ENCODE data around the gene CENPO.

CENPO gene

DNA sequence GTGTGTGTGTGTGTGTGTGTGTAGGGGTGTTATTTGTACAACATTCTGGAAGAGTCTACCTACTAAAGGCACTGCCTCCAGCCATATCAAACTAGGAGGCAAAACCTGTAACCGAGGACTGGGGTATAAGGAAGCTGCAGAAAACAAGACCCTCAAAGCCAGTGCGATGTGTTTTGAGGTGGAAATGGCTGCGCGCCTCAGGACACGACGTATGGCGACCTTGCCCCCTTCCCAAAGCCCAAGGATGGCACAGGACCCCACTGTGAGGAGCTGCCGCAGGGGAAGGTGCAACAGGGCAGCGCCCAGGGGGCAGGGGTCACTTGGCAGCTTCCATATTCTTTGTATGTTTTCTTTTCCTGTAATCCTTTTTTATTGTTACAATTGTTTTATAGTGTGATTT lies 59.8 kb downstream of the CENPO start:
- H3K4me3 ChIP-seq (ENCODE audit: low read depth, low read length) = no peak overlapping the region
- DNase-seq (ENCODE audit: low read depth) = no peak

DNA sequence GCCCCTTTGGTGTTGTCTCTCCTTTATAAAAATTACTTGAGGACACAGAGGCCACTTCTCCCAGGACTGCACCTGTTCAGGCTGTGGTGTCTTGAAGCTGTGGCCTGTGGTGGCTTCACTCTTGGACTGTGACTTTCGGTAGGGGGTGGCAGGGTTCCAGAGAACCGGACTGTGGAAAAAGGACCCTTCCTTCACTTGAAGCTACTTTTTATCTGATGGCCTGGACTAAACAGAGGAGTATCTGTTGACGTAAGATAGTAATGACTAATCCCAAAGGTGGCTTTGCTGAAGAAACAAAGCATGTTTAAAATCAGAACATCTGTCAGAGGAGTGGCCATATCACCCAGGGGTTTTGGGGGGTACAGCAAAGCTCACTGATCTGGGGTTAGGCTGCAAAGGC lies 60.8 kb downstream of the CENPO start:
- no peak overlapping the region for H3K4me3 ChIP-seq (ENCODE audit: low read depth, low read length)
- no peak for DNase-seq (ENCODE audit: low read depth)

DNA sequence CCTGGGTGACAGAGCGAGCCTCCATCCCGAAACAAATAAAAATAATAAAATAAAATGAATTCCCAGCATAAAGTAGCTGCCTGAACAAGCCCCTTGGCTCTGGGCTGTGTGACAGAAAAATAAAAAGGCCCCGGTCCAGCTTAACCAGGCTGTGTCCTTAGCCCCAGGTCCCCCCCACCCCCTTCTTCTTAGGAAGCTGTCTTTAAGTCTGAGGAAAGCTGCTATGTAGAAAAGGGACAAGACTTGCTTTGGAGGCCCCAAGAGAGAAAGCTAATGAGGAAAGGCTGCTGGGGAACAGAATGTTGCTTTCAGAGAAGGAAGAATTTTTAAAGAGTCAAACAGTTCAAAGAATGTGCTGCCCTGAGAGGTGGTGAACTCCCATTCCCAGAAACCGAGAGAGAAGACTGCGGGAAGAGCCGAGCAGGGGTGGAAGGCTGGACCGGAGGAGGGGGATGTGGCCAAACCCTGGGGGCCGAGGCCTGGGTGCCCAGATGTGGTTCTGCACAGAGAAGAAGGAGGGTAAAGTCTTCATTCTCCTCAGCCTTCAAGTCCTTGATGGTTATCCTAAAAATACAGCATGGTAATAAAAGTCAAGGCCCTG lies 61.9 kb downstream of the CENPO start:
- H3K4me3 ChIP-seq (ENCODE audit: low read depth, low read length) = no peak overlapping the region
- DNase-seq (ENCODE audit: low read depth) = no peak

DNA sequence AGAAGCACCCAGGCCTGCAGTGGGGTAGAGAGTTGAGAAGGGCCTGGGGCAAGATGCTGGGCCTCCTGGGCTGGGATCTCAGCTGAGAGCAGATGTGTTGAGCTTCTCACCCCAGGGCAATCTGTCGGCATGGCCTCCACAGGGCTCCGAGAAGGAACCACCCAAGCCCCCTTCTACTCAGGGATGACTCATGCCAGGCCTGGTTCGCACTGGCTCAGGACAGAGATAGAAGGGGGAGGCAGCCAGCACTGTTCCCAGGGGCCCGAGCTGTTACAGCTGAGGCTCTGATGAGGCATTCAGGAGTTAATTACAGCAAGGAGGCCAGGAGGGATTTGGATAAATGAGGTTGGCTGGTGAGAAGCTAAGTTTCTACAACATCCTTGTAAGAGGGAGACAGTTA lies 62.5 kb downstream of the CENPO start:
- DNase-seq (ENCODE audit: low read depth) = peak; percentile 57
- H3K4me3 ChIP-seq (ENCODE audit: low read depth, low read length) = no peak overlapping the region

DNA sequence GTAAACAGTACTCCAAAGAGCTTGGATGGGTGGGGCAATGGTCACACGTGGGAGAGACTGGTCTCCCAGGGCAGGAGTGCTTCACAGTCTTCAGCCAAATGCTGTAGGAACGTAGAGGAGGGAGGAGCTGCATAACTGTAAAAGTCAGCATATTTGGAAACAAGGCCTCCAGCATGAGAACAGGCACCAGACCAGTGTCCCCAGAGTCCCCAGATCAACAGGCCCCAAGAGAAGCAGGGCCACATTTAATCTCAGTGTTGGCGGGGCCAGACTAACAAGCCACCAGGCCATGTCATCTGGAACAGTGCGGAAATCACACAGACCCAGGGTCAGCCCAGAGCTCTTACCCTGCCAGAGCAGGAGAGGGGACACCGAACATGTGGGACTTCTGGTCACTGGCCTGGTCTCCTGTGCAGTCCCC lies 63.6 kb downstream of the CENPO start:
- DNase-seq (ENCODE audit: low read depth) = no peak
- no peak overlapping the region for H3K4me3 ChIP-seq (ENCODE audit: low read depth, low read length)

DNA sequence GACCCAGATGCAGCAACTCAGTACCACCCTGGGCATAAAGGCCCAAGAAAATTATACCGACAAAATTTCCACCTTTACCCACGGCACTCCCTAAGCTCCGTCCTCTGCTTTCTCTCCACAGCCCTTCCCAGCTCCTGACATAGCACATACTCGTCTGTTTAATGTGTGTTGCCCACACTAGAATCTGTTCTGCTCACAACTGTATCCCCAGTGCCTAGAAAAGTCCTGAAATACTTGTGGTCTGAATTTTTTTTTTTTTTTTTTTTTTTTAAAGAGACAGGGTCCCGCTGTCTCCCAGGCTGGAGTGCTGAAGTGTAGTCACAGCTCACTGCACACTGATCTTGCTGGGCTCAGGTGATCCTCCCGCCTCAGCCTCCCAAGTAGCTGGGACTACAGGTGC lies 64.5 kb downstream of the CENPO start:
- no peak for DNase-seq (ENCODE audit: low read depth)
- H3K4me3 ChIP-seq (ENCODE audit: low read depth, low read length) = no peak overlapping the region

DNA sequence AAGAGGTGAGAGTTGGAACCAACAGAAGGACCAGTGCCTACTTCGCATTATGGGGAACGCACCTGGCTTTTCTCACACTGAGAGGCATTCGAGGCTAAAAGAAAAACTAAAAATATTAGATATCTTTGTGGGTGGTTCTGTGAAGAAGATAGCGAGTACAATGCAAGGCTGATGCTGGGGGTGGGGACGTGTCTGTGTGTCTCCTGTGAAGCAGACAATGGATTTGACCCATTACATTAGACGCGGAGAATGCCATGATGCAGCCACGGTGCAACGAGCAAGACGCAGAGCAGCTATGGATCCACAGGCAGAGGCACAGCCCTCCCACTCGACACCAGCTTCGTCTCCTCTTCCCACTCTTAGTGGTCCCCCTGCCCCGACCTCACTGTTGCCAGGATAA lies 65.8 kb downstream of the CENPO start:
- no peak for DNase-seq (ENCODE audit: low read depth)
- no peak overlapping the region for H3K4me3 ChIP-seq (ENCODE audit: low read depth, low read length)

DNA sequence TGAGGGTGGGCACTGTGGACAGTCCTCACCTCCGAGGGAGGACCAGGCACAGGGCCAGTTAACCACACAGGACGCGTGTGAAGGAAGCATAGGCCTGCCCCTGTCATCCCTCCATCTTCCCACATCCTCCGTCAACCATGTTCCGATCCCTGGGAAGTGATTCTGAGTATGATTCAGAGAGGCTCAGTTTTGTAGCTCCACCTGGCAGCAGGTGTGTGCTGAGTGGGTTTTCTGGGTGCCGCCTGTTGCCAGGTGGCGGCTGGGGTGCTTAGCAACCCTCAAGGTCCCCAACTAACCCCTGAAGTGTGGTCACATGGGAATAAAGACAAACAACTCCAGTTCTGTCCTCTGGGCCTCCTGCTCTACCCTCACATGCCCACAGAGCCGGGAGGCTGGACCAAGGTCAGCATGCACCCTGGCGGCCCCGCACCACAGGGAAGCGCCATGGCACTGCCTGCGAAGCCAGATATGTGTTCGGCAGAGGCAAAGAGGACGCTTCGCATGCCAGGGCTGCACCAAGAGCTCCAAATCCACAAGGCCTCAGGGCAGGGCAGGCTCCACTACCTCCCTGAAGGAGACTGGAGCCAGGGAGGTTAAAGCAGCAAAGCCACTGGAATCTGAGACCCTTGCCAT lies 66.9 kb downstream of the CENPO start:
- H3K4me3 ChIP-seq (ENCODE audit: low read depth, low read length) = no peak overlapping the region
- DNase-seq (ENCODE audit: low read depth) = no peak

DNA sequence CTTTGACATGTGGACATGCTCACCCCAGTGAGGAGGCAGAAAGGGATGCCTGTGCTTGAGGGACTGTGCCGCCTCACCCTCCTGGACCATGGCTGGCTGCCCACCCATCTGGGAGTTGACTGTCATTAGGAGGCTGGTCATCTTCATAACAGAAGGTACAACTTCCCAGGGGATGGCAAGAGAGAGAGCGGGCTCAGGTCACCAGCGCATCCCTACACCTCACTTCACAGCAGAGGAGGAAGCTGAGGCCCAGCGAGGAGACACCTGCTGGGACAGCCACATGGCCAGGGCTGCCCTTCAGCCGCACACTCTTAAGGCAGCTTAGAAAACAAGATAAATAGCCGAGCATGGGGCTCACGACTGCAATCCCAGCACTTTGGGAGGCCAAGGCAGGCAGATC lies 67.4 kb downstream of the CENPO start:
- no peak overlapping the region for H3K4me3 ChIP-seq (ENCODE audit: low read depth, low read length)
- DNase-seq (ENCODE audit: low read depth) = no peak

DNA sequence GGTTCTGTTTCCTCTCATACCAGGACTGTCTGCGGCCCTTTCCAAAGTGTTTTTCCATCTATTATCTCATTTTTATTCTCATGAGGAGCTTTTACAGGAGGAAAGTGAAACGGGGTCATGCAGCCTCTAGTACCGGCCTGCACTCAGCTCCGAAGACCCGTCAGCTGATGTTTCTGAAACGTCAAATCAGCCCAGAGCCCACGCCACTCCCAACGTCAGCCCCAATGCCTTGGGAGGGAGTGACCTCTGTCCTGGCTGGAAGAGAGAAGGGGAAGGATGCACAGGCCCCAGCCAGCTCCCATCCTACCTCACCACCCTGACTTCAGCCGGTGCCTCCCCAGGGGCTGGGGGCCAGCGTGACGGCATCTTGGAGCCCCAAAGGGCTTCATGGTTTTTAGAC lies 68.3 kb downstream of the CENPO start:
- H3K4me3 ChIP-seq (ENCODE audit: low read depth, low read length) = no peak overlapping the region
- no peak for DNase-seq (ENCODE audit: low read depth)

DNA sequence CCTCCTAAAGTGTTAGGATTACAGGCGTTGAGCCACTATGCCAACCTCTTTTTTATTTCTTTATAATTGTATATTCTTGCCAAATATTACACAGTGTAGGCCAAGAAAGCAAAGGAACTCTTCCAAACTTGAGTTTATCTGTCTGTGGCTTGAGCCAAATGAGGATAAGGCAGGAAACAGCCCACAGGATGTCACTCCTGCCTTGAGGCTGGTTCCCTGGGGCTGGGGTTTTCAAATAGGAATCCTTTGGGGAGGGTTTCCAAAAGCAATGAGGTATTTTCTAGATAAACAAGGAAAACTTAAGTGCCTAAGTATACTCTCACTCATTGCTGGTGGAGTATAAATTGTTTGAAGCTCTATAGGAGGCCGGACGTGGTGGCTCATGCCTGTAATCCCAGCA lies 70.4 kb downstream of the CENPO start:
- DNase-seq (ENCODE audit: low read depth) = no peak

DNA sequence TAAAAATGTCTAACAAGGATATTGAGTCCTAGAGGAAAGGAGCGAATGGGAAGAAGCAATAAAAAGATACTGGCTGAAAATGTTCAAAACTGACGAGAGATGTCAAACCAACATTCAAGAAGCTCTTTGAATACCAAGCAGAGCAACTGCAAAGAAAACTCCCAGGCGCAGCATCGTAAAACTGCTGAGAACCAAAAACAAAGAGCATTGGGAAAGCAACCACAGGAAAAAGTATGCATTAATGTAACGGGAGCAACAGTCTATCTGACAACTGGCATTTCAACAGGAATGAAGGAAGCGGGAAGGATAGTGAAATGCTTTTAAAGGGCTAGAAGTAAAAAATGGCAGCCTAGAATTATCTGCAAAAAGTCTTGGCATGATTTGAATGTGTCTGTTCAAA lies 73.7 kb downstream of the CENPO start:
- no peak for DNase-seq (ENCODE audit: low read depth)
- H3K4me3 ChIP-seq (ENCODE audit: low read depth, low read length) = no peak overlapping the region

More for the DNA sequence above, 70.4 kb downstream of the CENPO start:
- no peak overlapping the region for H3K4me3 ChIP-seq (ENCODE audit: low read depth, low read length)

DNA sequence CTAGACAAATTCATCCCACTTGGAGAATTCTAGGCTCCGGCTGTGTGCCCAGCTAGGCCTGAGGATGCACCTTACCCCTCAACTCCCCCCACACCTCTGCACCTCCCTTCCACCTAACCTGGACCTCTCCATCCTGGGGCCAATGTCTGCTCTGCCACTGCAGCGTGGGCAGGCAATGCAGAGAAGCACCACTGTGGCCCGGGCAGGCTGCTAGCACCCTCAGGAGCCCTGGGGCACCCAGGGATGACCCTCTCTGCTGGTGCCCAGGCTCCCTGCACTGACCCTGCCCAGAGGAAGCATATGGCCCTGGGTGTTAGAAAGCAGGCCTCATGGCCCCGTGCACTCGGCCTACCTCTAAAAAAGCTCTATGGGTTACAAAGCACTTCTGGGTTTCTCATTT lies 77.2 kb downstream of the CENPO start:
- DNase-seq (ENCODE audit: low read depth) = no peak
- H3K4me3 ChIP-seq (ENCODE audit: low read depth, low read length) = no peak overlapping the region

DNA sequence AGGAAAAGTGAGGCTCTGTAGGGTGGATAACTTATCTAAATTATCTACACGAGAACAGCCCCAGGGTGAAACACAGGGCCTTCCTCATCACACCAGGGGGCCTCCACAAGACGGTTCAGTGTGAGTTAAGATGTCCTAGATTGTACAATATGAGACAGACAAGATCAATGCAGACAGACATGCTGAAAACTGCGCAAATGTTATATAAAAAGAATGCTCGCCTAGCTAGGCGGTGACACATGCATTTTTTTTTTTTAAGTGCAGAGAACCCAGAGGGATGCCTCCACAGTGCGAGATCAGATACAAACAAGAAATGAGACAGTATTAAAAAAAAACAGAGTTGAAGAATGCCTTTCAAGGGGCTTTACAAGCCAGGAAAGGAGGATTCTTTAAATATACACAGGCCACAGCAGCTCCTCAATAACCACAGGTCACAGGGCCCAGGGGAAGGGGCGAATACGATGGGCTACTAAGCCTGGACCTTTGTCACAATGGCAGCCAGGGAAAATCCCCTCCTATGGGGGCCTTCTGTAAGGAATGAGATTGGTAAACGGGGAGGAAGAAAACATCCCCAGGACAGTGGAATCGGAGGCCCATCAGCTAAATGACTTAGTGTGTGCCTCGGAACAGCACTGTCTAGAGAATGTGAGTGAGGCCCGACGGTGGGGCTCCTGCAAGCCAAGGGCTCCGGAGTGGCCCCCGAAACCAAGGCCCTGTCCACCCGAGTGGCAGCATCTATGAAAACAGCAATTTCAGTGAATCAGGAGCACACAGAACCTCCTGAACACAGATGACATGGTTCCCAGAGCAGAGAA lies 77.9 kb downstream of the CENPO start:
- DNase-seq (ENCODE audit: low read depth) = no peak
- no peak overlapping the region for H3K4me3 ChIP-seq (ENCODE audit: low read depth, low read length)

DNA sequence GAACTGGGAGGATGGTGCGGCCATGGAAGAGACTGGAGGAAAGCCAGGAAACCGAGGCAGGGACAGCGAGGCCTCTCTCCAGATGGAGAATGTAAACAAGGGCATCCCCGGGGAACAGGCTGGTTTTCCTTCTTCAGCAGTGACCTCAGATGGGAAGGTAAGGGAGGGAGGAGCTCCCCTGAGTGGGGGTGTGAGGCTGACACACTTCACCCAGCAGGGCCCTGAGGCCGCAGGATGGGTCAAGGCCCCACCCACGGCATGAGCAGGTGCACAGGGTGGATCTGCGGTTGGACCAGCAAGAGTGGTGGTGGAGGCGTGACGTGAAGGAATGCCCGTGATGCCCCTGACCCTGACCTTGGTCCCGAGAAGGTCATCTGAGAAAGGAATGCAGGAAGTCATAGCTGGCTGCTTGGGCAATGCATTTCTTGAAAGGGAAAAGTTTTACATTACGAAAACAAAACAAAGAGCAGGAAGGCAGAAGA lies 78.7 kb downstream of the CENPO start:
- no peak overlapping the region for H3K4me3 ChIP-seq (ENCODE audit: low read depth, low read length)
- no peak for DNase-seq (ENCODE audit: low read depth)
